GM23338 (cell line): ENCODE results near the gene ZDHHC11B. TPM values are rescaled to one million over a fixed set of nuclear protein-coding genes. Genes with fewer than 3 reads are reported as not detected.

Experiments
- ATAC-seq: fragments of 200-7000 bp; cut with Tn5 transposase; 3 replicates; pipeline ENCODE4 v1.9.1; 2020
- DNase-seq: peaks from one replicate; pipeline ENCODE4 v3.0.0-alpha.2; 2015; ENCODE audit warnings: low spot score
- H2AFZ ChIP-seq: fragments of 200-600 bp; sonication (generic); 2 replicates; pipeline ENCODE4 v1.8.0; 2016; ENCODE audit warnings: antibody characterized with exemption, mild to moderate bottlenecking, moderate library complexity
- H3F3A ChIP-seq: fragments of 200-600 bp; sonication (generic); replicated peaks from 2 replicates; pipeline ENCODE4 v1.8.0; 2017; ENCODE audit warnings: antibody characterized with exemption, mixed run types, low read depth
- H3K27ac ChIP-seq: fragments of 200-600 bp; sonication (generic); 2 replicates; pipeline ENCODE4 v1.6.1; 2016; ENCODE audit warnings: low read depth
- H3K27me3 ChIP-seq: fragments of 200-600 bp; sonication (generic); 2 replicates; pipeline ENCODE4 v1.8.0; 2016; ENCODE audit warnings: mild to moderate bottlenecking, mixed run types, moderate library complexity; ENCODE audit not compliant: insufficient read depth
- H3K36me3 ChIP-seq: fragments of 200-600 bp; sonication (generic); 2 replicates; pipeline ENCODE4 v1.8.0; 2016; ENCODE audit warnings: mild to moderate bottlenecking; ENCODE audit not compliant: insufficient read depth
- H3K4me1 ChIP-seq: fragments of 200-600 bp; sonication (generic); 2 replicates; pipeline ENCODE4 v1.8.0; 2016; ENCODE audit warnings: mild to moderate bottlenecking, moderate library complexity; ENCODE audit not compliant: insufficient read depth
- H3K4me2 ChIP-seq: fragments of 200-600 bp; sonication (generic); 2 replicates; pipeline ENCODE4 v1.7.1; 2017; ENCODE audit warnings: mixed run types
- H3K4me3 ChIP-seq: fragments of 200-600 bp; sonication (generic); 2 replicates; pipeline ENCODE4 v1.6.1; 2016; ENCODE audit warnings: mixed run types
- H3K79me2 ChIP-seq: fragments of 200-600 bp; sonication (generic); replicated peaks from 2 replicates; pipeline ENCODE4 v1.8.0; 2017; ENCODE audit warnings: mild to moderate bottlenecking; ENCODE audit not compliant: insufficient read depth
- H3K9me2 ChIP-seq: fragments of 200-600 bp; sonication (generic); 2 replicates; pipeline ENCODE4 v1.8.0; 2017; ENCODE audit not compliant: insufficient read depth
- H4K20me1 ChIP-seq: fragments of 200-600 bp; sonication (generic); replicated peaks from 2 replicates; pipeline ENCODE4 v1.8.0; 2017; ENCODE audit warnings: mild to moderate bottlenecking; ENCODE audit not compliant: insufficient read depth
- H3K27ac Mint-ChIP-seq: 2 replicates; pipeline ENCODE4 v1.8.0; 2020; ENCODE audit warnings: inconsistent platforms, mild to moderate bottlenecking, moderate library complexity, mixed read lengths
- H3K27me3 Mint-ChIP-seq: 3 replicates; pipeline ENCODE4 v1.8.0; 2022; ENCODE audit warnings: low read depth, mild to moderate bottlenecking, moderate library complexity, mixed read lengths, inconsistent platforms; ENCODE audit not compliant: insufficient read depth, poor library complexity
- H3K36me3 Mint-ChIP-seq: 3 replicates; pipeline ENCODE4 v1.8.0; 2021; ENCODE audit warnings: low read depth, mild to moderate bottlenecking, inconsistent platforms, moderate library complexity, mixed read lengths
- H3K4me1 Mint-ChIP-seq: 3 replicates; pipeline ENCODE4 v1.8.0; 2020; ENCODE audit warnings: mild to moderate bottlenecking, inconsistent platforms, mixed read lengths
- H3K4me3 Mint-ChIP-seq: 3 replicates; pipeline ENCODE4 v1.8.0; 2021; ENCODE audit warnings: moderate library complexity, mild to moderate bottlenecking, inconsistent platforms, mixed read lengths
- H3K9me3 Mint-ChIP-seq: 3 replicates; pipeline ENCODE4 v1.8.0; 2020; ENCODE audit warnings: moderate library complexity, mild to moderate bottlenecking, inconsistent platforms, mixed read lengths
- CREB1 ChIP-seq: fragments of 250-450 bp; sonication (Bioruptor Pico); IDR thresholded peaks from 2 replicates; pipeline ENCODE4 v1.5.0; 2020; ENCODE audit warnings: low read depth, mild to moderate bottlenecking, moderate library complexity
- EZH2 ChIP-seq: fragments of 200-600 bp; sonication (generic); IDR thresholded peaks from one replicate; pipeline ENCODE4 v1.8.0; 2017; ENCODE audit warnings: antibody characterized with exemption, mild to moderate bottlenecking, low read depth; ENCODE audit not compliant: unreplicated experiment
- EZH2phosphoT487 ChIP-seq: fragments of 200-600 bp; sonication (generic); IDR thresholded peaks from one replicate; pipeline ENCODE4 v1.8.1; 2018; ENCODE audit warnings: antibody characterized with exemption; ENCODE audit not compliant: unreplicated experiment
- JUNB ChIP-seq: IDR thresholded peaks from one replicate; pipeline ENCODE4 v1.6.1; 2016; ENCODE audit warnings: antibody characterized with exemption; ENCODE audit not compliant: unreplicated experiment
- NANOG ChIP-seq: IDR thresholded peaks from 2 replicates; pipeline ENCODE4 v1.6.1; 2016; ENCODE audit warnings: antibody characterized with exemption, borderline replicate concordance
- POLR2AphosphoS5 ChIP-seq: IDR thresholded peaks from 2 replicates; pipeline ENCODE4 v1.6.1; 2016; ENCODE audit warnings: antibody characterized with exemption, low read depth
- STAT1 ChIP-seq: IDR thresholded peaks from one replicate; pipeline ENCODE4 v1.6.1; 2016; ENCODE audit warnings: antibody characterized with exemption; ENCODE audit not compliant: unreplicated experiment
- ZNF114 ChIP-seq: fragments of 250-450 bp; sonication (Bioruptor Pico); IDR thresholded peaks from 2 replicates; pipeline ENCODE4 v1.5.0; 2020; ENCODE audit warnings: mild to moderate bottlenecking, moderate library complexity
- ZNF331 ChIP-seq: fragments of 250-450 bp; sonication (Bioruptor Pico); IDR thresholded peaks from 2 replicates; pipeline ENCODE4 v1.5.0; 2020; ENCODE audit warnings: low read depth, mild to moderate bottlenecking, moderate library complexity
- ZNF462 ChIP-seq: fragments of 250-450 bp; sonication (Bioruptor Pico); IDR thresholded peaks from 2 replicates; pipeline ENCODE4 v1.5.0; 2020; ENCODE audit warnings: mild to moderate bottlenecking, moderate library complexity
- polyA plus RNA-seq: library from polyadenylated mRNA; unstranded; fragments of >200 nt; fragmentation: Nextera tagmentation; extraction: Ambion mirVana; gene quantifications from 2 replicates; pipeline ENCODE4 v1.2.1, GENCODE V29; 2016
- total RNA-seq: library from RNA; depleted of rRNA; stranded (reverse); fragments of >200 nt; shearing (Covaris generic); gene quantifications from 2 replicates; pipeline ENCODE4 v1.2.3, GENCODE V29; 2014
- TF ChIP-seq, protein P1 (sequence below): IDR thresholded peaks from one replicate; pipeline ENCODE4 v1.6.1; 2018; ENCODE audit warnings: antibody characterized with exemption; ENCODE audit not compliant: unreplicated experiment
- TF ChIP-seq, protein P2 (sequence below), 2 experiments: fragments of 200-600 bp in 1 of 2; sonication (generic) in 1 of 2; conservative IDR thresholded peaks; 2 replicates each; pipeline versions ENCODE4 v1.5.1 to v1.6.1; 2016 to 2017; ENCODE audit warnings: antibody characterized with exemption in 2 of 2, low read depth in 2 of 2, mild to moderate bottlenecking in 2 of 2, moderate library complexity in 1 of 2

The ZDHHC11B gene
- total and polyA plus RNA-seq, 2 experiments from 2014 or later: 0.89 to 1.2 TPM

DNA sequence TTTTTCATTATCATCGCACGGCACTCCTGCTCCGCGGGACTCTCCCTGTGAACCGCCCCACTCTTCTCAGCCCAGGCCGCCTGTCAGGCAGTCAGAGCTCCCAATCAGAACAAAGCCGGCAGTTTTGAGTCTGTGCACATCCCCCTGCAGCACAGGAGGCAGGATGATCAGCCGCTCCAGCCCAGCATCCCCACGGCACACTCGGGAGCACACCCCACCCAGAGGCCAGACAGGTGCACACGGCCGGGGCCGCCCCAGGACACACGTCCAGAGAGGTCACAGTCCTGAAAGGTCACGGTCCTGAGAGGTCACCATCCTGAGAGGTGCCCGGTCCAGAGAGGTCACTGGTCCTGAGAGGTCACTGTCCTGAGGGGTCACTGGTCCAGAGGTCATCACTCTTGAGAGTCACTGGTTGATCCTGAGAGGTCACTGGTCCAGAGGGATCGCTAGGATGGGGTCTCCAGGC, 99.7 kb downstream of the ZDHHC11B start (continued):
- TF ChIP-seq ZNF462 (CRISPR knock-in tag) (no peak), NANOG (no peak), CREB1 (CRISPR knock-in tag) (no peak), STAT1 (no peak)

DNA sequence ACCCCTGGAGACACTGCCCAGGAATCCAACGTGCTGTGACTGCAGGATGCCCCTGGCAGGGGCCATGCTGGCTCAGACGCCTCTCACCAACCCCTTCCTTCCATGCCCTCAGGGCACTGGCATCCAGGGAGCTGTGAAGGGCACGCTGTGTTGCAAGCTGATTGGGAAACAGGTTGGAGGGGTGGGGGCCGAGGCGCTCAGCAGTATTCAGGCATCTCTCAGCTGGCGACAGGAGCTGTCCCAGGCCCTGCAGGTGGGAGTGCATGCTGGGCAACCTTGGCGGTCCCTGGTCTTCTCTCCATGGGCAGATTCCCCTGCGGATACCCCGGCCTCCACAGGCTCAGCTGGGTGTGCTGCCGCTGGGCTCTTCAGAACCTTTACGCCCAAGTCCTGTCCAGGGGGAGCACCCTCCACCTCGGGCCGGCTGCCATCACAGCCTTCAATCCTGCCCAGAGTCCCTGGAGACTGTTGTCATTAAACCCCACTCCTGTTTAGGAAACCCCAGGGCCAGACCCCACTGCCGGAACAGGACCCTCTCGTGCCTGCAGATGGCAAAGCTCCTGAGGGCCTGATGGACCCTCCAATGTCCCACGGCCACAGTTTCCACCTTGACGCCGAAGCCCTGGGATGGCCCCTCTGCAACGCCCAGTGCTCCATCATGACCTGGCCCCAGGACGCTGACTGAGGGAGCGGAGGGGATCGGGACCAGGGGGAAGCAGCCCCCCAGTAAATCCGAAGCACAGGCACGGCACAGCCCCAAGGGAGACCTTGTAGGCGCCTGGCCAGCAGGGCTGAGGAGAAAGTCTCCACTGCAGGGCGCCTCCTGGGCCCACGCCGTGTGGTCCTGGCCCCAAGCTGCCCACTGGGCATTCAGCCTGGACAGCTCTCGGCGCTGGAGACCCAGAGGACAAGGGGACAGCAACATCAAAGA, 100.7 kb downstream of the ZDHHC11B start:
- no peak; the same call in 2 of the 3 replicates for ATAC-seq
- DNase-seq: no peak
- Mint-ChIP-seq H3K36me3 (no peaks in the 10 kb centered on the region), H3K4me3 (no peak overlapping the region), H3K27ac (no peak overlapping the region), H3K27me3 (peaks cover 8% of the 10 kb centered on the region), H3K4me1 (no peaks in the 10 kb centered on the region), H3K9me3 (no peaks in the 10 kb centered on the region)
- Histone ChIP-seq H4K20me1 (no peaks in the 10 kb centered on the region), H3K27me3 (no peaks in the 10 kb centered on the region), H3K36me3 (no peaks in the 10 kb centered on the region), H3F3A (no peaks in the 10 kb centered on the region), H3K79me2 (no peaks in the 10 kb centered on the region), H3K4me1 (no peaks in the 10 kb centered on the region), H3K27ac (no peak overlapping the region), H3K4me2 (no peak overlapping the region), H3K4me3 (no peak overlapping the region), H2AFZ (no peak overlapping the region), H3K9me2 (no peaks in the 10 kb centered on the region)
- TF ChIP-seq EZH2phosphoT487 (no peak), ZNF114 (CRISPR knock-in tag) (no peak), POLR2AphosphoS5 (no peak), STAT1 (no peak), EZH2 (no peak), CREB1 (CRISPR knock-in tag) (no peak), JUNB (no peak), ZNF331 (CRISPR knock-in tag) (no peak)
- TF ChIP-seq, protein P1, sequence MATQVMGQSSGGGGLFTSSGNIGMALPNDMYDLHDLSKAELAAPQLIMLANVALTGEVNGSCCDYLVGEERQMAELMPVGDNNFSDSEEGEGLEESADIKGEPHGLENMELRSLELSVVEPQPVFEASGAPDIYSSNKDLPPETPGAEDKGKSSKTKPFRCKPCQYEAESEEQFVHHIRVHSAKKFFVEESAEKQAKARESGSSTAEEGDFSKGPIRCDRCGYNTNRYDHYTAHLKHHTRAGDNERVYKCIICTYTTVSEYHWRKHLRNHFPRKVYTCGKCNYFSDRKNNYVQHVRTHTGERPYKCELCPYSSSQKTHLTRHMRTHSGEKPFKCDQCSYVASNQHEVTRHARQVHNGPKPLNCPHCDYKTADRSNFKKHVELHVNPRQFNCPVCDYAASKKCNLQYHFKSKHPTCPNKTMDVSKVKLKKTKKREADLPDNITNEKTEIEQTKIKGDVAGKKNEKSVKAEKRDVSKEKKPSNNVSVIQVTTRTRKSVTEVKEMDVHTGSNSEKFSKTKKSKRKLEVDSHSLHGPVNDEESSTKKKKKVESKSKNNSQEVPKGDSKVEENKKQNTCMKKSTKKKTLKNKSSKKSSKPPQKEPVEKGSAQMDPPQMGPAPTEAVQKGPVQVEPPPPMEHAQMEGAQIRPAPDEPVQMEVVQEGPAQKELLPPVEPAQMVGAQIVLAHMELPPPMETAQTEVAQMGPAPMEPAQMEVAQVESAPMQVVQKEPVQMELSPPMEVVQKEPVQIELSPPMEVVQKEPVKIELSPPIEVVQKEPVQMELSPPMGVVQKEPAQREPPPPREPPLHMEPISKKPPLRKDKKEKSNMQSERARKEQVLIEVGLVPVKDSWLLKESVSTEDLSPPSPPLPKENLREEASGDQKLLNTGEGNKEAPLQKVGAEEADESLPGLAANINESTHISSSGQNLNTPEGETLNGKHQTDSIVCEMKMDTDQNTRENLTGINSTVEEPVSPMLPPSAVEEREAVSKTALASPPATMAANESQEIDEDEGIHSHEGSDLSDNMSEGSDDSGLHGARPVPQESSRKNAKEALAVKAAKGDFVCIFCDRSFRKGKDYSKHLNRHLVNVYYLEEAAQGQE: no peak
- TF ChIP-seq, protein P2, sequence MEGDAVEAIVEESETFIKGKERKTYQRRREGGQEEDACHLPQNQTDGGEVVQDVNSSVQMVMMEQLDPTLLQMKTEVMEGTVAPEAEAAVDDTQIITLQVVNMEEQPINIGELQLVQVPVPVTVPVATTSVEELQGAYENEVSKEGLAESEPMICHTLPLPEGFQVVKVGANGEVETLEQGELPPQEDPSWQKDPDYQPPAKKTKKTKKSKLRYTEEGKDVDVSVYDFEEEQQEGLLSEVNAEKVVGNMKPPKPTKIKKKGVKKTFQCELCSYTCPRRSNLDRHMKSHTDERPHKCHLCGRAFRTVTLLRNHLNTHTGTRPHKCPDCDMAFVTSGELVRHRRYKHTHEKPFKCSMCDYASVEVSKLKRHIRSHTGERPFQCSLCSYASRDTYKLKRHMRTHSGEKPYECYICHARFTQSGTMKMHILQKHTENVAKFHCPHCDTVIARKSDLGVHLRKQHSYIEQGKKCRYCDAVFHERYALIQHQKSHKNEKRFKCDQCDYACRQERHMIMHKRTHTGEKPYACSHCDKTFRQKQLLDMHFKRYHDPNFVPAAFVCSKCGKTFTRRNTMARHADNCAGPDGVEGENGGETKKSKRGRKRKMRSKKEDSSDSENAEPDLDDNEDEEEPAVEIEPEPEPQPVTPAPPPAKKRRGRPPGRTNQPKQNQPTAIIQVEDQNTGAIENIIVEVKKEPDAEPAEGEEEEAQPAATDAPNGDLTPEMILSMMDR (conservative IDR thresholded peaks at IDR 0.05; ENCODE audit: low read depth in 2 of 2): no peak
